ENCODE results near the gene MCF2L2. TPM values are rescaled to one million over a fixed set of nuclear protein-coding genes. Genes with fewer than 3 reads are reported as not detected.

MCF2L2 gene
- polyA plus RNA-seq, 1 donor from 2014 or later: 9.3 TPM

- no peaks in the 10 kb centered on the region for H3F3A ChIP-seq (ENCODE audit: insufficient read depth, low read length, poor library complexity, severe bottlenecking)
- H4K20me1 ChIP-seq (ENCODE audit: insufficient read depth): no peaks in the 10 kb centered on the region
- no peaks in the 10 kb centered on the region for H3K36me3 ChIP-seq (ENCODE audit: insufficient read depth, low read length)
- H3K9ac ChIP-seq (ENCODE audit: low read length): peak overlapping the region; percentile 30
- TF ChIP-seq EP300 (conservative IDR thresholded peaks at IDR 0.05; ENCODE audit: poor library complexity, severe bottlenecking): no peak
- TF ChIP-seq POLR2AphosphoS5 (IDR thresholded peaks at IDR 0.05): no peak
- no peak for TF ChIP-seq SMC3 (conservative IDR thresholded peaks at IDR 0.05; ENCODE audit: poor library complexity)
- TF ChIP-seq REST (IDR thresholded peaks at IDR 0.05; ENCODE audit: borderline replicate concordance): no peak
- TF ChIP-seq TAF1 (IDR thresholded peaks at IDR 0.05; ENCODE audit: low read depth): no peak
- TF ChIP-seq RAD21 (conservative IDR thresholded peaks at IDR 0.05): no peak
- TF ChIP-seq MXI1 (conservative IDR thresholded peaks at IDR 0.05; ENCODE audit: poor library complexity, severe bottlenecking): no peak
- no peak for TF ChIP-seq CTCF (IDR thresholded peaks at IDR 0.05; ENCODE audit: poor library complexity, severe bottlenecking)
- no peak for TF ChIP-seq EZH2 (IDR thresholded peaks at IDR 0.05; ENCODE audit: borderline replicate concordance, insufficient read depth, low read length, poor library complexity, severe bottlenecking)
- peak overlapping the region; percentile 97 for H3K4me2 ChIP-seq (ENCODE audit: low read length)
- H2AFZ ChIP-seq (ENCODE audit: low read depth, low read length): no peak overlapping the region
- no peaks in the 10 kb centered on the region for H3K9me2 ChIP-seq (ENCODE audit: insufficient read depth, low read length)
- H3K79me2 ChIP-seq (replicated peaks; ENCODE audit: insufficient read depth, low read length): peaks cover 40% of the 10 kb centered on the region
- no peaks in the 10 kb centered on the region for H3K27me3 ChIP-seq (ENCODE audit: insufficient read depth, low read depth, low read length)
- no peak overlapping the region for H3K27ac ChIP-seq (ENCODE audit: low read length)
- peak overlapping the region; percentile 84 for H3K4me3 ChIP-seq (ENCODE audit: low read length)
- no peaks in the 10 kb centered on the region for H3K9me3 ChIP-seq (ENCODE audit: low read length)
Observed at GRCh38 chr3:183449391-183449790, 21.0 kb upstream of the MCF2L2 start.

- Histone ChIP-seq H3K27me3 (ENCODE audit: insufficient read depth, low read depth, low read length) (no peaks in the 10 kb centered on the region), H3F3A (ENCODE audit: insufficient read depth, low read length, poor library complexity, severe bottlenecking) (no peaks in the 10 kb centered on the region), H3K9ac (ENCODE audit: low read length) (peak overlapping the region; percentile 89), H3K36me3 (ENCODE audit: insufficient read depth, low read length) (no peaks in the 10 kb centered on the region), H3K79me2 (replicated peaks; ENCODE audit: insufficient read depth, low read length) (peaks cover 40% of the 10 kb centered on the region), H3K9me2 (ENCODE audit: insufficient read depth, low read length) (no peaks in the 10 kb centered on the region), H3K4me3 (ENCODE audit: low read length) (peak overlapping the region; percentile 84), H2AFZ (ENCODE audit: low read depth, low read length) (no peak overlapping the region), H3K27ac (ENCODE audit: low read length) (peak overlapping the region; percentile 94), H4K20me1 (ENCODE audit: insufficient read depth) (no peaks in the 10 kb centered on the region), H3K4me2 (ENCODE audit: low read length) (peak overlapping the region; percentile 97), H3K9me3 (ENCODE audit: low read length) (no peaks in the 10 kb centered on the region)
- TF ChIP-seq POLR2AphosphoS5 (IDR thresholded peaks at IDR 0.05) (no peak), TAF1 (IDR thresholded peaks at IDR 0.05; ENCODE audit: low read depth) (no peak), RAD21 (conservative IDR thresholded peaks at IDR 0.05) (no peak), CTCF (IDR thresholded peaks at IDR 0.05; ENCODE audit: poor library complexity, severe bottlenecking) (no peak), EZH2 (IDR thresholded peaks at IDR 0.05; ENCODE audit: borderline replicate concordance, insufficient read depth, low read length, poor library complexity, severe bottlenecking) (no peak), MXI1 (conservative IDR thresholded peaks at IDR 0.05; ENCODE audit: poor library complexity, severe bottlenecking) (no peak), EP300 (conservative IDR thresholded peaks at IDR 0.05; ENCODE audit: poor library complexity, severe bottlenecking) (no peak), SMC3 (conservative IDR thresholded peaks at IDR 0.05; ENCODE audit: poor library complexity) (no peak), REST (IDR thresholded peaks at IDR 0.05; ENCODE audit: borderline replicate concordance) (no peak)
Observed at GRCh38 chr3:183448369-183449128, 20.1 kb upstream of the MCF2L2 start.
